HG02642 (cell line): ENCODE measurements around the gene PNKD.
"Not testable (repeated sequence)": the region's sequence is repeated elsewhere in the genome, so short reads cannot be mapped to it uniquely, and the experiment has no call there.

Experiments used
- ATAC-seq: cut with Tn5 transposase; IDR thresholded peaks from one replicate; pipeline ENCODE4 v1.9.1; 2021; ENCODE audit warnings: mild to moderate bottlenecking; ENCODE audit not compliant: unreplicated experiment, poor library complexity

The PNKD gene

GRCh38 chr2:218312267-218312756 lies 42.0 kb downstream of the PNKD start:
- no peak for ATAC-seq

DNA sequence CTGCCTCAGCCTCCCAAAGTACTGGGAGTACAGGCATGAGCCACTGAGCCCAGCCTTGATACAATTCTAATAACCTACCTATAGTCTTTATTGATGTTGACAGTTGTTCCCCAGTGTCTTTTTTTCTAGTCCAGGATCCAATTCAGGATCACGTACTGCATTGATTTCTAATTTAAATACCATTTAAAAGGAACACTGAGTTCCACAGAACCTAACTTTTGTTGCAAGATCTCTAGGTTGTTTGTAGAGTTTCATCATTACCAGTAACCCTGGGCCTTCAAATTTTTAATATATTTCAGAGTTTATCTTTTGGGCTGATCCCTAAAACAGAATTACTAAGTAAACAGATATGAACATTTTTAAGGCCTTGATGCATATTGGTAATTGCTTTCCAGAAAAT lies 43.0 kb downstream of the PNKD start:
- ATAC-seq = no peak

DNA sequence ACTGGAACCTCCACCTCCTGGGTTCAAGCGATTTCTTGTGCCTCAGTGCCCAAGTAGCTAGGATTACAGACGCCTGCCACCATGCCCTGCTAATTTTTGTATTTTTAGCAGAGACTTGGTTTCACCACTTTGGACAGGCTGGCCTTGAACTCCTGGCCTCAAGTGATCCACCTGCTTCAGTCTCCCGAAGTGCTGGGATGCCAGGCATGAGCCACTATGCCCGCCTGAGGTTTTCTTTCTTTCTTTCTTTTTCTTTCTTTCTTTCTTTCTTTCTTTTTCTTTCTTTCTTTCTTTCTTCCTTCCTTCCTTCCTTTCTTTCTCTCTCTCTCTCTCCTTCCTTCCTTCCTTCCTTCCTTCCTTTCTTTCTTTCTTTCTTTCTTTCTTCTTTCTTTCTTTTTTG lies 44.4 kb downstream of the PNKD start:
- ATAC-seq = not testable (repeated sequence)

- ATAC-seq = no peak
Observed at GRCh38 chr2:218315397-218315796, 45.1 kb downstream of the PNKD start.

- no peak for ATAC-seq
Observed at GRCh38 chr2:218317303-218317630, 46.9 kb downstream of the PNKD start.

- ATAC-seq = no peak
Observed at GRCh38 chr2:218317835-218318234, 47.5 kb downstream of the PNKD start.

DNA sequence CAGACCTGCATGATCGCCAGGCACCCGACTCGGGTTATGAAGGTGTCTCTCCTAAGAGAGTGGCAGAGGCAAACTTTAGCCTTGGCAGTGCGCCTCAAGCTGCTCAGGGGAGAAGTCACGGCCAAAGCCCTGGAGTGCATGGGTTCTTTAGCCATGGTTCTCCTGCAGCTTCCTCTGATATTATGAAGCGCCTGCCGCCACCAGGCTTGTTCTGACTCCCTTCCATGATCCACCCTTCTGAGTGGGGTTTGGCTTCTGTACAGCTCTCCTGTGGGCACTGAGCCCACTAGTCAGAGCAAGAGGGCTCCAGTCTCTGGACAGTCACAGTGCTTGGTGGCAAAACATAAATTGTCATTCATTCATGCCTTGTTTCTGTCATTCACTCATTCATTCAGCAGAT lies 47.9 kb downstream of the PNKD start:
- no peak for ATAC-seq

- ATAC-seq = no peak
Observed at GRCh38 chr2:218319813-218320365, 49.6 kb downstream of the PNKD start.

- no peak for ATAC-seq
Observed at GRCh38 chr2:218320704-218321336, 50.5 kb downstream of the PNKD start.

DNA sequence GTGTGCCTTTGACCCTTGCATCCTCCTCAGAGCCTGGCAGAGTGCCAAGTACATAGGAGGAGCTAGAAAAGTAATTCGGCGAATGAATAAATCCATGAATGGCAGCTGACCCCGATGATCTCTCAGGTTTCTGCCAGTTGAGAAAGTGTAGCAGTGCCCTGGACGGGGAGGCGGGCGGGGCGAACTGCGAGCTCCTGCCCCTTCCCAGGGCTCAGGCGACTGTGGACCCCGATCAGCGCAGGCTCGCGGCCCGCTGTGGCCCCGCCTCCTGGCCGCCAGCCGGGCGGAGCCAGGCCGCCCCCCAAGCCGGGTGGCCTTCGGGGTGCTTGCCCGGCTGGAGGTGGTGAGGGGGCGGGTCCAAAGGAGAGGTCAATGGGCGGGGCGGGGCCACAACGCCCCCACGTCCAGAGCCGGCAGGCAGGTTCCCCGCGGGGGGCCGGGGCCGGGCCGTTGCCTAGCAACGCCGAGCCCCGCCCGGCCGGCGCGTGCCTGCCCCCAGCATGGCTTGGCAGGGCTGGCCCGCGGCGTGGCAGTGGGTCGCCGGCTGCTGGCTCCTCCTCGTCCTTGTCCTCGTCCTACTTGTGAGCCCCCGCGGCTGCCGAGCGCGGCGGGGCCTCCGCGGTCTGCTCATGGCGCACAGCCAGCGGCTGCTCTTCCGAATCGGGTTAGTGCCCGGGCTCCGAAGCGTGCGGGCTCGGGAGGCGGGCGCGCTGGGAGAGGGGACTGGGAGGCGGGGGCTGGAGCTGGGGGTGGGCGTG lies 52.6 kb downstream of the PNKD start:
- ATAC-seq = peak; percentile 81

DNA sequence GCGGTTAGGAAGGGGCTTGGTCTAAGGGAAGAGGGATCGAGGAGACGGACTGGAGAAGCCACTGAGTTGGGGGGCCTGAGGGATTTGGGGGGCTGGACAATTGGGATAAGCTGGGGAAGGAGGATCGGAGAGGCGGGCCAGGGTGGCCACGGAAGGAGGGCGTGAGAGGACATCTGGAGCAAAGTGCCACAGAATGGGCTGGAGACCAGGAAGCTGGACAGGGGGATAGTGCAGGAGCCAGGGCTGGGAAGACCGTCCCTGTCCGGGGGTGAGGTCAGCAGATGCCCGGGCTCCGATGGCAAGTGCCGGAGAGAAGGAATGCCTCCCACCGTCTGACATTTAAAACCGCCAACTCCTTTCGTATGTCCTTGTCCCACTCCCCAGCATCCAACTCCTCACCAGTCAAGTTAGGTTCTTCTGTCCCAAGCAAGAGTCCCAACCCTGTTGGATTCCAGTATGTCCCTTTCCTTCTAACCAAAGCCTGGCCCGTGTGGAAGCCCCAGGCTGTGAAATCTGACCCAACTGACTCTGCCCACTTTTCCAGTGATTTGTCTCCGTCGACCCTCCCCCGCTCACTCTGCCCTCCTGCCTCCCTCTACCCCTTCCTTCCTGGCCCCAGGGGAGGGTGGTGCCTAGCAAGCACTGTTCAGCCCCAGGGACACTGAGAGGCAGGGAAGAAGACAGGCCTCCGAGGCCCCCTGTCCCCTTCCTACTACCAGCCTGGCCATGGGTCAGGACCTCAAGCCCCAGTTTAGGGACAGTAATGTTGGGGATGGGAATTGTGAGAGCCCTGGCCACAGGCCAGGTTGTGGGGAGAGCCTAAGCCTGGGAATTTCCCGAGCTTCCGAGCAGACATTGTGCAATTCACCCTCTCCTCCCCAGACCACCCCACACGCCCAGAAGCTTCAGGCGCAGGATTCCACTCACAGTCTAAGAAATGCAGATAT lies 53.5 kb downstream of the PNKD start:
- no peak for ATAC-seq

DNA sequence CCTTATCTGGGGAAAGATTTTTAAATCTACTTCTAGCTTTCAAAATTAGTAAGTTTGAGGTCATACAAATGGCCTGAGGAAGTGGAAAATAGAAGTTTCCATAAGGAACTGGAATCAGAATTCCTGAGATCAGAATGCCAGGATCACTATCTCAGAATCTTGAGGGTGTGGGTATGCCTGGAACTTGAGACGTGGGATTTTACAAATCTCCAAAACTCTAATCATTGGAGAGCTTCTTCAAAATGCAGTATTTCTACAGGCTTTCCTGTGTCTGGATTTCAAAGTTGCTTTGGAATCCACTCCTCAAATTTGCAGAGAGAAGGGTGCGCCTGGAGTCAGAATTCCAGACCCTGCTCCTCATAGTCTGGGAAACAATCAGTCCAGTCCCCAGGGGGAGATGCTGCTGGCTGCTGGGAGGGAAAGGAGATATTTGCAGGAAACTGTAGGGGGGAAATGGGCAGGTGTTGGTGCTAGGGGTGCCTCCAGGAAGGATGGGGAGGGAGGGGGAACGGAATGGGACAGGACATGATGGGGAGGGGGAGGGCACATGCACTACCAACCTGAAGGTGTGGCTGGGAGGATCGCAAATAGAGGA lies 55.3 kb downstream of the PNKD start:
- no peak for ATAC-seq

DNA sequence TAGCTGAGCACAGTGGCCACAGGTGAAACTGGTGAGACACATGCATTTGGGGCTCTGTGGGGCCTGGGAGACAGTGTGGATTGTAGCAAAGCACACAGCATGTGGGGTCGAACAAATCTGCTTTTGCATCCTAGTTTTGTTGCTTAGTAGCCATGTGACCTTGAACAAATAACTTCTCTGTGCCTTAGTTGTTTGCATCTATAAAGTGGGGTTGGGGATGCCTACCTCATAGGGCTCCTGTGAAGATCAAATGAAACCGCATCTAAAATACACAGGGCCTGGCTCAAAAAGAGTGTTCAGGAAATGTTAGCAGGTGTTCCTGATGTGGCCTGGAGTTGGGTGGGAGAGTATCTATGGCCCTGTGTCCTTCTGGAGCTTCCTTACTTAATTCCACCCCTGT lies 56.0 kb downstream of the PNKD start:
- ATAC-seq = no peak

- ATAC-seq = no peak
Observed at GRCh38 chr2:218327451-218328210, 57.3 kb downstream of the PNKD start.

DNA sequence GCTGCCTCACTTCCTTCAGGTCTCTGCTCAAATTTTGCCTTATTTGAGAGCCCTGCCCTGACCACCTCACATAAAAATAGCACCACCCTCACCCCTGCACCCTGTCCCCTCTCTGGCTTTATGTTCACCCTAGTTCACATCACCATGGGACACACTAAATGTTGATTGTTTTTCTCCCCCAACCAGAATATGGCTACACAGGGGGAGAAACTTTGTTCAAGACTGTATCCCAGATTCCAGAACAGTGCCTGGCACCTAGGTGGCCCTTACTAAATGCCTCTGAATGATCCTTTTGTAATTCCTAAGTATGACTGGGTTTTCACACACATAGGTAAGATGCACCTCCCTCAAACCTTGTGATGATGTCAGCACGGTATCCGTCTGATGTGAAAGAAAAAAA lies 58.0 kb downstream of the PNKD start:
- ATAC-seq = no peak

GRCh38 chr2:218329027-218329825 lies 58.9 kb downstream of the PNKD start:
- ATAC-seq = peak; percentile 58

- peak; percentile 52 for ATAC-seq
Observed at GRCh38 chr2:218329826-218330593, 59.7 kb downstream of the PNKD start.

GRCh38 chr2:218331745-218332144 lies 61.4 kb downstream of the PNKD start:
- ATAC-seq = no peak
